ENCODE measurements around the gene AUTS2. TPM values are rescaled to one million over a fixed set of nuclear protein-coding genes. Genes with fewer than 3 reads are reported as not detected.

AUTS2 gene
- polyA plus RNA-seq, 3 donors: 0.08 to 0.35 TPM; not detected in 1

- TF ChIP-seq CTCF (IDR thresholded peaks at IDR 0.05): no peak
- Mint-ChIP-seq H3K9me3 (peaks cover 0 to 1% (median 0%) of the 10 kb centered on the region in 7 donors), H3K4me3 (no peak overlapping the region), H3K36me3 (no peaks in the 10 kb centered on the region), H3K4me1 (peaks cover 4% of the 10 kb centered on the region), H3K27ac (no peak overlapping the region), H3K27me3 (ENCODE audit: low read depth in 3 of 3) (peaks cover 0 to 1% (median 0%) of the 10 kb centered on the region in 3 donors)
- no peaks in the 10 kb centered on the region for H3K9me3 ChIP-seq (replicated peaks in 1 of 2; ENCODE audit: control insufficient read depth in 1 of 2, insufficient read depth in 1 of 2, low read length in 2 of 2)
- H3K27ac ChIP-seq (ENCODE audit: low read depth in 1 of 2, low read length in 2 of 2): no peak overlapping the region
- no peaks in the 10 kb centered on the region for H4K20me1 ChIP-seq (ENCODE audit: insufficient read depth, low read length)
- H3K4me2 ChIP-seq (replicated peaks; ENCODE audit: extremely low read depth, low read length, poor library complexity, severe bottlenecking): no peak overlapping the region
- H3K27me3 ChIP-seq (ENCODE audit: control insufficient read depth in 2 of 2, insufficient read depth in 2 of 2, low read length in 2 of 2): no peaks in the 10 kb centered on the region
- H2AFZ ChIP-seq (ENCODE audit: insufficient read depth, low read depth, low read length, poor library complexity, severe bottlenecking): no peak overlapping the region
- no peak overlapping the region for H3K4me3 ChIP-seq (replicated peaks in 1 of 3; ENCODE audit: low read depth in 2 of 3, low read length in 3 of 3)
- no peaks in the 10 kb centered on the region for H3K4me1 ChIP-seq (ENCODE audit: control insufficient read depth in 1 of 2, insufficient read depth in 2 of 2, low read length in 2 of 2)
- intact Hi-C loops (cut with micrococcal nuclease): no loop called here
- no peaks in the 10 kb centered on the region for H3K36me3 ChIP-seq (replicated peaks in 1 of 2; ENCODE audit: control insufficient read depth in 1 of 2, insufficient read depth in 2 of 2, low read length in 2 of 2)
- no peak for DNase-seq
- no peak overlapping the region for H3K9ac ChIP-seq (ENCODE audit: insufficient read depth, low read length, poor library complexity, severe bottlenecking)
- H3K79me2 ChIP-seq (ENCODE audit: insufficient read depth, low read length): no peaks in the 10 kb centered on the region
These were observed 434.4 kb downstream of the AUTS2 start for GRCh38 chr7:70032649-70033048.

- Histone ChIP-seq H3K4me3 (replicated peaks in 1 of 3; ENCODE audit: low read depth in 2 of 3, low read length in 3 of 3) (no peak overlapping the region), H3K4me1 (ENCODE audit: control insufficient read depth in 1 of 2, insufficient read depth in 2 of 2, low read length in 2 of 2) (no peaks in the 10 kb centered on the region), H3K27ac (ENCODE audit: low read depth in 1 of 2, low read length in 2 of 2) (no peak overlapping the region), H3K9me3 (replicated peaks in 1 of 2; ENCODE audit: control insufficient read depth in 1 of 2, insufficient read depth in 1 of 2, low read length in 2 of 2) (no peaks in the 10 kb centered on the region), H3K27me3 (ENCODE audit: control insufficient read depth in 2 of 2, insufficient read depth in 2 of 2, low read length in 2 of 2) (no peaks in the 10 kb centered on the region), H3K36me3 (replicated peaks in 1 of 2; ENCODE audit: control insufficient read depth in 1 of 2, insufficient read depth in 2 of 2, low read length in 2 of 2) (no peaks in the 10 kb centered on the region), H3K9ac (ENCODE audit: insufficient read depth, low read length, poor library complexity, severe bottlenecking) (no peak overlapping the region), H3K79me2 (ENCODE audit: insufficient read depth, low read length) (no peaks in the 10 kb centered on the region), H3K4me2 (replicated peaks; ENCODE audit: extremely low read depth, low read length, poor library complexity, severe bottlenecking) (no peak overlapping the region), H4K20me1 (ENCODE audit: insufficient read depth, low read length) (no peaks in the 10 kb centered on the region), H2AFZ (ENCODE audit: insufficient read depth, low read depth, low read length, poor library complexity, severe bottlenecking) (no peak overlapping the region)
- intact Hi-C loops (cut with micrococcal nuclease): no loop called here
- Mint-ChIP-seq H3K36me3 (no peaks in the 10 kb centered on the region), H3K27ac (no peak overlapping the region), H3K4me3 (no peak overlapping the region), H3K9me3 (peaks cover 0 to 1% (median 0%) of the 10 kb centered on the region in 7 donors), H3K27me3 (ENCODE audit: low read depth in 3 of 3) (peaks cover 0 to 1% (median 0%) of the 10 kb centered on the region in 3 donors), H3K4me1 (peaks cover 4% of the 10 kb centered on the region)
- no peak for TF ChIP-seq CTCF (IDR thresholded peaks at IDR 0.05)
- no peak for DNase-seq
These were observed 435.0 kb downstream of the AUTS2 start for GRCh38 chr7:70033226-70033625.

Data from CD14-positive monocyte (primary cell).